ENCODE measurements around the gene SLC7A6.

- TF ChIP-seq CTCF (IDR thresholded peaks at IDR 0.05; ENCODE audit: low read length) (no peak), EZH2 (IDR thresholded peaks at IDR 0.05; ENCODE audit: borderline replicate concordance, low read length) (no peak)
These were observed 60.0 kb downstream of the SLC7A6 start for GRCh38 chr16:68324336-68324735.

All from OCI-LY1 (cell line).